ENCODE data around the gene C10orf95.

- TF ChIP-seq CTCF (IDR thresholded peaks at IDR 0.05 in 8 of 11, conservative IDR thresholded peaks at IDR 0.05 in 3 of 11) (no peak), POLR2A (IDR thresholded peaks at IDR 0.05) (no peak), POLR2AphosphoS5 (IDR thresholded peaks at IDR 0.05) (no peak)
Observed at GRCh38 chr10:102423372-102423968, 27.9 kb downstream of the C10orf95 start.

All from spleen (tissue), 7 donors.